NCI-H2029 (cell line): ENCODE data around the gene NOTCH3.
A peak's percentile ranks its signal among the peaks of the same experiment; 100 is the strongest.

Source experiments
- DNase-seq: peaks from one replicate; lab custom pipeline; 2025; lab: John Stamatoyannopoulos, UW

Gene NOTCH3

DNA sequence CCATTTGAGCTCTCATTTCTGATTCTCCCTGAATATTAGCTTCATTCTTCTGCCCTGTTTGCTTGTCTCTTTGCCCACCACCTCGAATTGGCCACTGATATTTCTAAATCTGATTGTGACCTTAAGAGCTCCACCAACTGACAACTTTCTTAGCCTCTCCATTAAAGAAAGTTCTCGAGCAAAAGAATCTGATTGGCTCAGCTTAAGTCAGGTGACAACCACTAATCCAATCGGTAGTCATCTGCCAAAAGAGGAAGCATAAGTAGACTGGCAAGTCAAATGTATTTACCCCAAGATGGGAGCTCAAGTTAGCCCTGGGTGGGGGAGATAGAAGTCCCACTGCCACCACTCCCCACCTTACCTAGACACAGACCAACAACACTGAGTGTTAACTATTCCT is 41.5 kb downstream of the NOTCH3 start:
- no peak for DNase-seq

DNA sequence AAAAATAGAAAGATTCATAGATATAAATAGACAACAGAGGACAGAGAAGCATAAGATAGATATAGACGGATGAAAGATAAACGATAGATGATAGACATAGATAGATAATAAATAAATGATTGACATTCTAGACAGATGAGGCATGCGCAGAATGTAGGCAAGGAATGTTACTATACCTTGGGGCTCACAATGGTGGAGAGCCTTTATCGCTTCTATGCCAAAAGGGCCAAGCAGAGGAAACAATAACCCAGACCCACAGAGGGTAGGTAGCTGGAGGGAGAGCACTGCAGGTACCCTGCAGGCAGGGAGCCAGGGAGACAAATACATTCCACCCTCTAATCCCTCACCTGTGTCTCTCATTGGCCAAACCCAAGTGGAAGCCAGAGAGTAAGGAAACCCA is 44.4 kb downstream of the NOTCH3 start:
- DNase-seq = no peak

DNA sequence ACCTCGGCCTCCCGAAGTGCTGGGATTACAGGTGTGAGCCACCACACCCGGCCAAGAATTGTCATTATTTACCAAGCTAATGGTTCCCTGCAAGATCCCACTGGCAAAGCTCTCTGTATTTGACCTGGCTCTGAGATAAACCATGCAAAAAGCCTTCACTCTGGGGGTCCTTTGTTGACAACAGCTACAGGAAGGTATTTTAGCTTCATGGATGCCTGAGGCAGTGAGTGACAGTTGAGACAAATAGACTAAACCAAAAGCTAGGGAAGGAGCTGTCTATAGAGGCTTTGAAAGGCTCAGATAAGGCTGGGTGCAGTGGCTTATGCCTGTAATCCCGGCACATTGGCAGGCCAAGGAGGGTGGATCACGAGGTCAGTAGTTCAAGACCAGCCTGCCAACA is 45.5 kb downstream of the NOTCH3 start:
- DNase-seq = no peak

DNA sequence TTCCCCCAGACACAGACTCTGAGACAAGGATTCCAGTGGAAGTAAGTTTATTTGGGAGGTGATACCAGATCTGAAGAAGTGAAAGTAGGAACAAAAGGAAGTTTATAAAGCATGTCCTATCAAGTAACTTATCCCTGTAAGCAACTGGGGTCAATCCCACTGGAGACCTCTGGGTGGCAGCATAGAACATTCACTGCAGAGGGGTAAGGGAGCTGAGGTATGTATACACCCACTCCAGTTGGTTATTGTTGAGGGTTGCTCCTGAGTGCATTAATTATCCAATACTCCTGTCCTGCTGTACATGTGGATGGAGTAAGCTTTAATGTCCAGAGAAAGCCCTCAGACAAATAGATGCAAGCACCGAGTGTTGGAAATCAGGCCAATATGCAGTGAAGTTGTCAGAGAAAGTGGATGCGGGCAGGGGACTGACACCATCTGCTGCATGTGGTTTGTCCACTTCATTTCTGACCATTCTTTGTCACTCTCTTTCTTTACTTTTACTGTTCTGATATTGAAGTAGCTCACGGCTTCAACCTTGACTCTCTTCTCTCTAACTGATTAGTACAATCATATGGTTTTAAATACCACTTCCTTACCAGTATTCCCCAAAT is 46.7 kb downstream of the NOTCH3 start:
- DNase-seq = peak; percentile 12

DNA sequence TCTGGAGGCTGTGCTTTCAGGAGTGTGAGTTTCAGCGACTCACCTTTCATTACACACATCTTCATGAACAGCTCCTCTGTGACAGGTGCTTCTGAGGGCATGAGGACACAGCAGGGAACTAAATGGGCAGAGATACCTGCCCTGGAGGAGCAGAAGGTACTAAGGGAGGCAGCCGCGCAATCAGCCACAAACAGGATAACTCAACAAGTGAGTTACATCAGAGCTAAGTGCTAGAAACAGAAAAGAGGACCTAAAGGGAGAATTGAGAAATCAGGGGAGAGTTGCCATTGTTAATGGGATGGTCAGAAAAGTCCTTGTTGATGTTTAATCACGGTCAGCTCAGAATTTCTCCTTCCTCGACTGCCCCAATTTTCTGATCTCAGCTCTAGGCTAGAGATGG is 51.1 kb downstream of the NOTCH3 start:
- no peak for DNase-seq

DNA sequence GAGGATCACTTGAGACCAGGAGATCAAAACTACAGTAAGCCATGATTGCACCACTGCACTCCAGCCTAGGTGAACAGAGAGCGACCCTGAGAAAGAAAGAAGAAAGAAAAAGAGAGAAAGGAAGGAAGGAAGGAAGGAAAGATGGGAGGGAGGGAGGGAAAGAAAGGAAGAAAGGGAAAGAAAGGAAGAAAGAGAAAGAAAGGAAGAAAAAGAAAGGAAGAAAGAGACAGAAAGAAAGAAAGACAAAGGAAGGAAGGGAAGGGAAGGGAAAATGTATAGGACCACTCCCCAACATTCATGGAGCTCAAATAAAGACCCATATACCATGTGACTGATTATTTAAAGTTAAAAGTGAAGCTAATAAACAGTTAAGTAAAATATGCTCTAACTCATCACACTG is 53.7 kb downstream of the NOTCH3 start:
- DNase-seq = no peak

DNA sequence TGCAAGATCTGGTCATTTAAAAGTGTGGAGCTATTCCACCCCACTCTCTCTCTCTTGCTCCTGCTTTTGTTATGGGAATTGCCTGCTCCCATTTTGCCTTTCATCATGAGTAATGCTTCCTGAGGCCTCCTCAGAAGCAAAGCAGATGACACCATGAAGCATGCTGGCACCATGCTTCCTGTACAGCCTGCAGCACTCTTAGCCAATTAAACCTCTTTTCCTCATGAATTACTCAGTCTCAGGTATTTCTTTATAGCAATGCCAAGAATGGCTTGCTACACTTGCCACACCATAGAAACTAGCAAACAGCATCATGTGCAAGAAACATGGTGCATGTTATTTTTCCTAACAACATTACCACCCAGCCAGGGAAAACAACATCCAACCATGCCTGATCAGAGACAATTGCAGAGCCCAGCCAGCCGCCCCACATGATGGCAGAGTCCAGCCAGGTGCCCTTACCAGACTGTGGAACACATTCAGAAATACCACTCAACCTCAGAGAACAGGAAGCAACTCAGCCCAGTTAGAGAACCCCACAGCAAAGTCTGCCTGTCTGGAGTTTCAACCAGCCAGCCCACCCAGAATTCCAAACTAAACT is 56.6 kb downstream of the NOTCH3 start:
- no peak for DNase-seq

DNA sequence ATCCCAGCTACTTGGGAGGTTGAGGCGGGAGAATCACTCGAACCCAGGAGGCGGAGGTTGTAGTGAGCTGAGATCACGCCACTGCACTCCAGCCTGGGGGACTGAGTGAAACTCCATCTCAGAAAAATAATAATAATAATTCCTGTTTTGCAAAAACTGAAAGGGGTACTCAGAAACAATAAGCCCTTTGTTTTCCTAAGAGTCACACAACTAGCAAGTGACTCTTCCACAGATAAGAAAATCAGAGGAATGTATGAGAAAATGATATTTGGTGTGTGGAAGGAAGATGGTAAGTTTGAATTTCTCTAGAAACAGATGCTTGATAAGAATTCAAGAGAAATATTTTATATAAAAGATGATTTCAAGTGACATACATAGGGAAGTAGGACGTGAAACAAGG is 58.5 kb downstream of the NOTCH3 start:
- no peak for DNase-seq

DNA sequence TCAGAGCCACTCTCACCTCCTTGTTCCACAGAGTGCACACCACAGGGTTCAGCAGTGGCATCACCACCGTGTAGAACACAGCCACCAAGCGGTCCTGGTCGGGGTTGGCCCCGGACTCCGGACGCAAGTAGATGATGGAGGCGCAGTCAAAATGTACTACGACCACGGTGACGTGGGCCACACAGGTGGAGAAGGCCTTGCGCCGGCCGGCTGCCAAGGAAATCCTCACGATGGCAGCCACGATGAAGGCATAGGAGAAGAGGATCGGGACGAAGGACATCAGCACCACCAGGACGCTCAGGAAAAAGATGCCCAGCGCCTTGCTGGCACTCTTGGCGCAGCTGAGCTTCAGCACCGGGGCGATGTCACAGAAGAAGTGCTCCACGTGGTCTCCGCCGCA is 59.7 kb downstream of the NOTCH3 start:
- DNase-seq = no peak

DNA sequence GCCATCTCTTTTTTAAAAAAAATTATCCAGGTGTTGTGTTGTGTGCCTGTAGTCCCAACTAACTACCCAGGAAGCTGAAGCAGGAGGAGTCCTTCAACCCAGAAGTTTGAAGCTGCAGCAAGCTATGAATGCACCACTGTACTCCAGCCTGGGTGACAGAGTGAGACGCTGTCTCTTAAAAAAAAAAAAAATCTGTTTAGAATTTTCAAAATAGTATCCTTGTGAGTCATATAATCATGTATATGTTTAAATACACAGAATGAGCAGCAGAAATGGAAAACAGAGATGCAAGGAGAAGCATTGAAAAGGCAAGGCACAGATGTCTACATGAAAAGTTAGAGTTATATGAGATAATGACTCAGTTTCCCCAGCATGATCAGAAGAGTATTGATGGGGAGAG is 62.4 kb downstream of the NOTCH3 start:
- no peak for DNase-seq

DNA sequence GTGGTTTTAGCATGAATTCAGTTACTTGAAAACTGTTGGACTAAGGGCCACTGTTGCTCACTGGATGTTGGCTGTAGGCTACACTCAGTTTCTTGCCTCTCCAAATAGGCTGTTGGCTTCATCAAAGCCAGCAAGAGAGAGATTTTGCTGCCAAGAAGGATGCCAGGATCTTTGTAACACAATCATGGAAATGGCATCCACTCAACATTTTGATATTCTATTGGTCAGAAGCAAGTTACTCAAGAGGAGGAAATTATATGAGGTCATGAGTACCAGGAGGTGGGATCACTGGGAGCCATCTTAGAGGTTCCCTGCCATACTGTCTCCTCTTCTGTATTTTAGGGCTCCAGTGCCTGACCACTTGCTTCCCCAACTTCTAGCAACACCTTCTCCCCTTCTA is 63.0 kb downstream of the NOTCH3 start:
- no peak for DNase-seq

DNA sequence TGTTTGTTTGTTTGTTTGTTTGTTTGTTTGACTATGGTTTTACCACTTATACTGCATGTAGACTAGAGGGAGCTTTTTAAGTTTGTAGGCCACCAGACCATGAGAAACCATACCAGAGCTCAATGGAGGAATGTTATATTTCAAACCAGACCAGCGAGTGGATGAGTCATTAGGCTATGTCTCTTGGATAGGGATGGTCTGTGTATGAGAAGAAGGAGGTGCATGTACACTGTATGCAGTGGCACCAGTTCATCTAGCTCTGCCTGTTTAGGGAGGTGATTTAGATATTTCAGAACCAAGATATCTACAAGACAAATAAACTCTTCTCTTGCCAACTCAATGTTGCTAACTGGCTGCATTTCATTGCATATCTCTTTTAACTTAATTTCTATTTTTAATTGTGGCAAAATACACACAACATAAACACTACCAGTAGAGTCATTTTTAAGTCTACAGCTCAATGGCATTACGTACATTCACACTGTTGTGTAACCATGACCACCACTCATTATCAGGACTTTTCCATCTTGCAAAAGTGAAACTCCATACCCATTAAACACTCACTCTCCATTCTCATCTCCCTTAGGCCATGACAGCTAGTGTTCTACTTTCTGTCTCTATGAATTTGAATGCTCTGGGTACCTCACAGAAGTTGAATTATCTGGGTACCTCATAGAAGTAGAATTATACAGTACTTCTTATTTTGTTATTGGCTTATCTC is 64.4 kb downstream of the NOTCH3 start:
- no peak for DNase-seq

DNA sequence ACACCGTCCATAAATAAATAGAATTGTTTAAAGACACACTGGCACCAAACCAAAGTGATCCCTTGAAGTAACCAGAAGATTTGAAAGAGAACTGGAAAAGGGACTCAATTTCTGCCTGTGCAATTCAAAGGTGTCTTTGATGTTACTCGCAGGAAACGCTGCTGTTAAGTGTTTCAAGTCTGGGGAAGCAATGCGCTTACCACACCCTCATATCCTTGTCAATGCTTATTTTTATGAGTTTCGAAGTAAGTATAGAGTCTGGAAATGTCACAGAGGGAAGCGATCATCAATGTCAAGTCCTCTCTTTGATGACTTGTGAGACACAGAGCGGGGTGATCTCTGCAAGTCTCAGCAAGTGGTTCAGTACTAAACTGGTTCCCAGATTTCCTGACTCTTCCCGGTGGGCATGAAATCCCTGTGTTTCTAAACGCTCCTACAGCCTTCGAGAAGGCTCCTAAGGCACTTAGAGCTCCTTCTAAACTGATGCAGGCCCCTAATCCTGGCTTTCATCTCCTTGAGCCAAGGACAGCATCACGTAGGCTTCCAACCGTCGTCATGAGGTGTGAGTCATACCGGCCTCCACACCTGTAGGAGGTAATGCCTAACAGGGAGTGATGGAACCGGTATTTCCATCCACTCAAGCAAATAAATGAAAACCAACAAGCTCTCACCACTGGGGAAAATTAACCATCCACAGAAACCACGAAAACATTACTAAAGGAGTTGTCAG is 70.8 kb downstream of the NOTCH3 start:
- DNase-seq = no peak

DNA sequence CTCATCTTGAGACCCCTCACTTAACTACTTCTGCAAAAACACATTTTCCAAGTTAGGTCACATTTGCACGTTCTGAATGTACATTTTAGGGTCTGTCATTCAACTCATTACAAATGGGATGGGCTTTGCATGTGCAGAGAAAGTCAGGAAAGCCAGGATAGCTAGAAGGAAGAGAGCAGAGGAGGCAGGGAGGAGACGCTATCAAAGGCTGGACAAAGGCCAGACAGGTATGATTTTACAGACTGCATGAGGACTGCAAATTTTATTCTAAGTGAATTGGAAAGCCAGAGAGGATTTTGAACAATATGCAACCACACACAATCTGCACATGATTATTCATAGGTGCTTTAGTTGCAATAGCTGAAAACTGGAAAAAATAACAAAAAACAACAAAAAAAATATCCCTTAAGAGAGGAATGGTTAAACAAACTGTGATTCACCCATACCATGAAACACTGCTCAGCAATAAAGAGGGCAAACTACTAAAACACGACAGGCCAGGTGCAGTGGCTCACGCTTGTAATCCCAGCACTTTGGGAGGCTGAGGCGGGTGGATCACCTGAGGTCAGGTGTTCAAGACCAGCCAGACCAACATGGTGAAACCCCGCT is 72.5 kb downstream of the NOTCH3 start:
- no peak for DNase-seq

DNA sequence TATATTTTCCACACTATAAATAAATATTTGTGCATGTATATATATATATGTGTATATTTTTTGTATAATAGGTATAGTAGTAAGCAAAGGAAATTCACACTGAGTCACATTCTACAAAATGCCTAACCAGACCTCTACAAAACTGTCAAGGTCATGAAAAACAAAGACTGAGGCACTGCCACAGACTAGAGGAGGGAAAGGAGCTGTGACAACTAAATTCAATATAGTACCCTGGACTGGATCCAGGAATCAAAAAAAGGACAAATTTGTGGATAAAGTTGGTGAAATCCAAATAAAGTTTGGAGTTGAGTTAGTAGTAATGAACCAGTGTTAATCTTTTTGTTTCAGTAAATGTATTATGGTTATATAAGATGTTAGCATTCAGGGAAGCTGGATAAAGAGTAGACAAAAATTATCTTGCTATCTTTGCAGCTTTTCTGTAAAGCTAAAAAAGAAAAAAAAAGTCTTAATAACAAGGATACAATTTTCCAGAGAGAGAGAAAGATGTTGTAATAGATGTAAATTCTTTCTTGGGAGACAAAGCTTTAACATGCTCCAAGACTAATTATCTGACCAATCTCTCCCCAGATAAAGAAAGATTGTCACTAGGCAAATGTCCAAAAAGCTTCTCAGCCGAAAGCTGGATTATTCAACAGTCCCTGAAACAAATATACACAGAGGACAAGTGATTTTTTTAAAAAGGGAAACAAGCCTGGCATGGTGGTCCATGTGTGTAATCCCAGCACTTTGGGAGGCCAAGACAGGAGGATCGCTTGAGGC is 74.5 kb downstream of the NOTCH3 start:
- DNase-seq = no peak

DNA sequence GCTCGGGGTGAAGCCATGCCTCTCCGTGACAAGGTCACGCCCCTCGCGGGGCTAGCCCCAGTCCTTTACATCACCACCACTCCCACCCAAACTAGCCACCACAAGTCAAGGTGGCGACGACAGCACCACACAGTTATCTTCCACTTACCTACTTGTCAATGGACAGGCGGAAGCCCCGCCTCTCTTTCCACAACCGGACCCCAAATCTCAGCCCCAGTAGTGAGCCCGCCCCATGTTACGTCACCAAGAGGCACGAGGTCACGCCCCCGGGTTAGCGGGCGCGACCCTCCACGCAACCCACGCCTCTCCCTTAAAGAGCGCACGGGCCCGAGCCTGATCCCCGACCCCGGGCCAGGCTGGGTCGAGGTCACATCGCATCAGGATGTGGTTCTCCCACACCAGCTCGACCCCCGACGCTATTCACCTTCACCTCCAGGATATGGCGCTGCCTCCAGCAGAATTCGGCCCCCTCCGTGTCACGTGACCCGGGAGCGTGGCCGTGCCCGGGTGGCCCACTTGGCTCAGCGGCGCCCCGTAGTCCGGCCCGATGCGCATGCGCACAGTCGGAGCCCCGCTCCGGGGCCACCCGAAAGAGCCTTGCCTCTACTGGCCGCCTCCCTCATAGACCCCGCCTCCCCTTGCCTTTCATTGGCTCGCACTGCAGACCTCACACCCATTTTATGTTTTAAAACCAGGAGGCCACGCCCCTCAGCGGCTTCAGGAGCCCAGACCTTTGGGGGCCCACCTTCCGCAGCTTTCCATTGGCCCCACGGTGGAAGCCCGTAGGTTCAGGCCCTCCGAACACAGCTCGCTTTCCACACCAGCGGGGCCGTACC is 75.3 kb downstream of the NOTCH3 start:
- peak; percentile 97 for DNase-seq

DNA sequence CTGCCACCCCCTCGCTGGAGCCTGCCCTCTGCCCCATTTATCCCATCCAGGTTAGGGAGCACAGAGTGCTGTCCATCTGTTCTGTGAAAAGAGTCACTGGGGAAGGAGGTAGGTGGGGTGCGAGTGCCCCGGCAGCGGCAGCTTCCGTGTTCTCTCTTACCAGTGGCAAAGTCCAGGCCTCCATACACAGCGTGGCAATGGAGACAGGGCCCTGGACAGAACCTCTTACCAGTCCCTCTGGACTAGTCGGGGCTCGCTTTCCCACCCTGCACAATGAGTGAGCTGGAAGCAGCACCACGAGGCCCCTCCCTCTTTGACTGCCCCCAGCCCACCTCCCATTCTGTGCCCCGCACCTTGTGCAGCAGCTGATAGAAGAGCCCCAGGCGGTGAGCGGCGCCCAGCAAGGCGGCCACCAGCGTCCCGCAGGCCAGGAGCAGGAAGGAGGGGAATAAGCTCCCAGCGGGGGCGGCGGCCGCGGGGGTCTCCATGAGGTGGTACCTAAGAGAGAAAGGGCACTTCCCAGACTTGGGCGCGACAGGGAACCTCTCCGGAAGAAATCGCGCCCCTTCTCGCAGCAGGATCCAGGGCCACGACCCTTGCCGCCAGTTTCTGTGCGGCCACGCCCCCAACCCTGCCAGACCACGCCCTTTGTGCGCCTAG is 76.1 kb downstream of the NOTCH3 start:
- DNase-seq = no peak

DNA sequence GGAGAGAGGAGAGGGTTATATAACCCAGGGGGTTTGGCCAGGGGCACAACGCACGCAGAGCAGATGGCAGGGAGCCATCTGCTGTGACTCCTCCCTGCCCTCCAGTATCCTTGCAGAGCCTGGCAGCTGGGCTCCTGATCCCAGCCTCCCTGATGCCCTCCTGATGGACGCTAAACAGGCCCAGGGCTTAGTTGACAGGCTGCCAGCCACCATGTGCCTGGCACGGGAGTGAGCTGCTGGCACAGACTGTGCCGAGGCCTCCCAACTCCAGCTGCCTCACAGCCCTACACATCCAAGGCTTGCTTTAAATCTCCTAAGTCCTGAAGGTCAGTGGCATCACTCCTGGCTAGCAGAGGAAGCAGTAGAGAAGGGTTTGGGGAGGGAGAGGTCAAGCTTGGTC is 76.9 kb downstream of the NOTCH3 start:
- DNase-seq = peak; percentile 78

DNA sequence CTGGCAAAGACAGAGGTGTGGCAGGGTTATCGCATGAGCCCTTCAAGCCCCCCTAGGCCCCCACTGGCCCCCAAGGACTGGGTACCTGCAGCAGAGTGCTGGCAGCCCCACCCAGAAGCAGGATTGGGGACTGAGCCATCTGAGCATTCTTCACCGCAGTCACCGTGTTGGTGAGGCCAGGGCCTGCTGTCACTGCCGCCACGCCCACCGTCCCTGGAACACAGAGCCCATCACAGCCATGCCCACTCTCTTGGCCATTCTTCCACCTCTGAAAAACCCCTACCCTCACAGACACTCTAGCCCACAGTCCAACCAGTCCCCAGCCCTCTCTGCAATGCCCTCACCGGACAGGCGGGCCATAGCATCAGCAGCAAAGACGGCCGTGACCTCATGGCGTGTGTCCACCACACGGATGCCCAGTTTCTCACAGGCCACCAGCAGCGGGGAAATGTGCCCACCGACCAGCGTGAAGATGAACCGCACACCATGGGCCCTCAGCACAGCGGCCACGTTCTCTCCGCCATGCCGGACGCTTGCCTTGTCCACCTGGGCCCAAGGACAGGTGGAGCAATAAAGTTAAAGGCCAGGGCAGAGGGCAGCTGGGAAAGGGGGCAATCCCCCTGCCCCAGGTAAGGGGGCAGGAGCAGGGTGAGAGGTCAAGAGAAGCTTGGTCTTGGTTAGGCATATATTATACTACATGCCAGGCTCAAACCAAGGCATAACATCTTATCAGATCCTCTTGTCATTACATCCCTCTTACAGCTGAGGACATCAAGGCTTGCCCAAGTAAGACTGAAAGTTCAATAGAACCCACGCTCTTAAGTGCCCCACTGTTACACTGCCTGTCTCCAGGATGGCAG is 77.5 kb downstream of the NOTCH3 start:
- no peak for DNase-seq
